Measurements from ENCODE around the gene LINGO1. TPM values are rescaled to one million over a fixed set of nuclear protein-coding genes. Genes with fewer than 3 reads are reported as not detected.

LINGO1 gene
- total and polyA plus RNA-seq, 3 donors from 2014 or later, result 16.6 to 22.4 (median 16.7) TPM

GRCh38 chr15:77568973-77569728, 63.6 kb downstream of the LINGO1 start:
- TF ChIP-seq POLR2A (IDR thresholded peaks at IDR 0.05) (no peak), CTCF (IDR thresholded peaks at IDR 0.05) (no peak)
- Histone ChIP-seq H3K4me1 (peaks cover 6% of the 10 kb centered on the region), H3K36me3 (ENCODE audit: low read depth, missing control alignments) (no peaks in the 10 kb centered on the region), H3K4me3 (peak overlapping the region in 1 of 2 donors; percentile 33), H3K9me3 (no peaks in the 10 kb centered on the region), H3K27ac (no peak overlapping the region), H3K27me3 (no peaks in the 10 kb centered on the region)
- intact Hi-C loops (cut with DNase I; ENCODE audit: low total_unique reads), result no loop called here
- WGBS, 2 donors, result 30 to 40% methylated on average over 24 of the region's 24 CpGs
- no peak for DNase-seq

GRCh38 chr15:77568014-77568972, 64.4 kb downstream of the LINGO1 start:
- 84 to 89% methylated on average over 12 to 14 of the region's 14 CpGs for WGBS, 2 donors
- Histone ChIP-seq H3K27ac (no peak overlapping the region), H3K4me3 (no peak overlapping the region)

GRCh38 chr15:77567202-77567601, 65.5 kb downstream of the LINGO1 start:
- peaks cover 6% of the 10 kb centered on the region for H3K4me1 ChIP-seq
- no peak overlapping the region for H3K4me3 ChIP-seq
- intact Hi-C loops (cut with DNase I; ENCODE audit: low total_unique reads), result no loop called here
- TF ChIP-seq POLR2A (IDR thresholded peaks at IDR 0.05) (no peak), CTCF (IDR thresholded peaks at IDR 0.05) (no peak)
- DNase-seq, result no peak
- no peaks in the 10 kb centered on the region for H3K9me3 ChIP-seq
- 92% methylated on average over 5 to 10 of the region's 10 CpGs for WGBS, 2 donors
- no peaks in the 10 kb centered on the region for H3K27me3 ChIP-seq
- H3K36me3 ChIP-seq (ENCODE audit: low read depth, missing control alignments), result no peaks in the 10 kb centered on the region
- H3K27ac ChIP-seq, result no peak overlapping the region

More at GRCh38 chr15:77568014-77568972, 64.4 kb downstream of the LINGO1 start:
- Histone ChIP-seq H3K4me1 (peaks cover 6% of the 10 kb centered on the region), H3K9me3 (no peaks in the 10 kb centered on the region), H3K27me3 (no peaks in the 10 kb centered on the region), H3K36me3 (ENCODE audit: low read depth, missing control alignments) (no peaks in the 10 kb centered on the region)
- TF ChIP-seq POLR2A (IDR thresholded peaks at IDR 0.05) (no peak), CTCF (IDR thresholded peaks at IDR 0.05) (no peak)
- DNase-seq, result no peak
- intact Hi-C loops (cut with DNase I; ENCODE audit: low total_unique reads), result no loop called here

- Histone ChIP-seq H3K9me3 (no peaks in the 10 kb centered on the region), H3K4me1 (peaks cover 6% of the 10 kb centered on the region), H3K36me3 (ENCODE audit: low read depth, missing control alignments) (no peaks in the 10 kb centered on the region), H3K27me3 (no peaks in the 10 kb centered on the region), H3K27ac (no peak overlapping the region), H3K4me3 (no peak overlapping the region)
- DNase-seq, result no peak
- 90% methylated on average over 4 of the region's 4 CpGs for WGBS, 2 donors
- intact Hi-C loops (cut with DNase I; ENCODE audit: low total_unique reads), result no loop called here
- TF ChIP-seq CTCF (IDR thresholded peaks at IDR 0.05), result no peak
Measured at GRCh38 chr15:77566092-77566491, 66.6 kb downstream of the LINGO1 start.
